GM19193 (cell line): Measurements from ENCODE around the gene SPPL2A.

Experiments used
- POLR2A ChIP-seq: IDR thresholded peaks from 4 replicates; pipeline ENCODE4 v1.6.1; 2011; ENCODE audit not compliant: insufficient read depth, insufficient read length; ENCODE audit errors: extremely low read depth

Gene SPPL2A

GRCh38 chr15:50726315-50726714 is 39.2 kb downstream of the SPPL2A start:
- TF ChIP-seq POLR2A, result no peak

- TF ChIP-seq POLR2A, result no peak
These were observed 46.8 kb downstream of the SPPL2A start for GRCh38 chr15:50718700-50719125.

GRCh38 chr15:50712018-50712417 is 53.5 kb downstream of the SPPL2A start:
- no peak for TF ChIP-seq POLR2A

GRCh38 chr15:50710585-50710984 is 54.9 kb downstream of the SPPL2A start:
- no peak for TF ChIP-seq POLR2A

GRCh38 chr15:50707878-50708427 is 57.6 kb downstream of the SPPL2A start:
- no peak for TF ChIP-seq POLR2A

- no peak for TF ChIP-seq POLR2A
These were observed 62.7 kb downstream of the SPPL2A start for GRCh38 chr15:50702762-50703334.

GRCh38 chr15:50698101-50698500 is 67.4 kb downstream of the SPPL2A start:
- TF ChIP-seq POLR2A, result no peak

GRCh38 chr15:50697109-50697797 is 68.3 kb downstream of the SPPL2A start:
- TF ChIP-seq POLR2A, result no peak

GRCh38 chr15:50687302-50687902 is 78.1 kb downstream of the SPPL2A start:
- TF ChIP-seq POLR2A, result no peak

GRCh38 chr15:50686469-50687301 is 78.8 kb downstream of the SPPL2A start, which contains the start of gene TRPM7:
Gene TRPM7 (minus strand): TSS chr15:50686797. CDS start chr15:50686533, 264 bp downstream.
- TF ChIP-seq POLR2A, result peak; percentile 95

- no peak for TF ChIP-seq POLR2A
These were observed 79.5 kb downstream of the SPPL2A start for GRCh38 chr15:50685976-50686468.

GRCh38 chr15:50685191-50685975 is 80.1 kb downstream of the SPPL2A start:
- TF ChIP-seq POLR2A, result no peak

GRCh38 chr15:50681467-50681866 is 84.0 kb downstream of the SPPL2A start:
- no peak for TF ChIP-seq POLR2A
